Spleen (tissue), 11 donors: Measurements from ENCODE around the gene LCLAT1. TPM values are rescaled to one million over a fixed set of nuclear protein-coding genes. Genes with fewer than 3 reads are reported as not detected.

Source experiments
- DNase-seq: peaks from one replicate; pipeline ENCODE4 v3.0.0-alpha.2; 2020
- H3K27ac ChIP-seq, 8 donors: fragments of 200-600 bp; sonication (generic) in 7 of 8; 1 replicate in 4 of 8; 2 replicates in 4 of 8; pipeline versions ENCODE4 v1.5.0 to v1.8.0; 2016 to 2021; ENCODE audit warnings: inconsistent platforms in 4 of 8, mild to moderate bottlenecking in 4 of 8, moderate library complexity in 1 of 8
- H3K27me3 ChIP-seq, 7 donors: fragments of 200-600 bp; sonication (generic) in 6 of 7; replicated peaks in 1 of 7; 1 replicate in 4 of 7; 2 replicates in 3 of 7; pipeline versions ENCODE4 v1.5.0 to v1.8.0; 2016 to 2021; ENCODE audit warnings: inconsistent platforms in 3 of 7, mild to moderate bottlenecking in 1 of 7
- H3K36me3 ChIP-seq, 6 donors: fragments of 200-600 bp; sonication (generic) in 5 of 6; 1 replicate in 4 of 6; 2 replicates in 2 of 6; pipeline versions ENCODE4 v1.5.0 to v1.8.0; 2016 to 2021; ENCODE audit warnings: inconsistent platforms in 2 of 6
- H3K4me1 ChIP-seq, 6 donors: fragments of 200-600 bp; sonication (generic) in 5 of 6; 1 replicate in 3 of 6; 2 replicates in 3 of 6; pipeline versions ENCODE4 v1.5.0 to v1.8.0; 2016 to 2021; ENCODE audit warnings: inconsistent platforms in 3 of 6
- H3K4me3 ChIP-seq, 8 donors: fragments of 200-600 bp; sonication (generic) in 7 of 8; 1 replicate in 4 of 8; 2 replicates in 4 of 8; pipeline versions ENCODE4 v1.5.0 to v1.8.0; 2016 to 2021; ENCODE audit warnings: inconsistent platforms in 4 of 8, mild to moderate bottlenecking in 4 of 8, moderate library complexity in 2 of 8
- H3K9me3 ChIP-seq, 8 donors: fragments of 200-600 bp; sonication (generic) in 7 of 8; 1 replicate in 4 of 8; 2 replicates in 4 of 8; pipeline versions ENCODE4 v1.5.0 to v1.8.0; 2016 to 2021; ENCODE audit warnings: inconsistent platforms in 4 of 8
- CTCF ChIP-seq, 11 experiments: fragments of 200-600 bp in 7 of 11; fragments of 450-650 bp in 4 of 11; sonication (generic) in 4 of 11; IDR thresholded peaks in 8 of 11; conservative IDR thresholded peaks in 3 of 11; 1 replicate in 7 of 11; 2 replicates in 4 of 11; pipeline versions ENCODE4 v1.4.0 to v1.8.0; 2016 to 2021; ENCODE audit warnings: antibody characterized with exemption in 11 of 11, inconsistent platforms in 4 of 11, mild to moderate bottlenecking in 1 of 11
- POLR2A ChIP-seq, 3 donors: fragments of 450-650 bp; IDR thresholded peaks; one replicate each; pipeline ENCODE4 v1.5.1; 2017; ENCODE audit warnings: antibody characterized with exemption in 3 of 3, mild to moderate bottlenecking in 1 of 3
- POLR2AphosphoS5 ChIP-seq, 3 donors: sonication (generic); formaldehyde crosslinking; IDR thresholded peaks; one replicate each; pipeline ENCODE4 v1.5.1; 2017; ENCODE audit warnings: antibody characterized with exemption in 3 of 3
- WGBS, 5 donors: extraction: QIAGEN DNeasy Blood & Tissue Kit in 3 of 5; methylation state at CpG; one replicate each; pipeline versions ENCODE4 v1.1.5 to v1.1.7; 2013 to 2018; 5-methylcytosine and 5-hydroxymethylcytosine counted together
- intact Hi-C: fragments of 100-400 bp; cut with DNase I; formaldehyde crosslinking; loops from one replicate; pipeline ENCODE4 v1.15.0; 2023; ENCODE audit warnings: low total_unique reads
- polyA plus RNA-seq, 3 donors: library from polyadenylated mRNA; stranded (reverse); fragments of 200-250 nt; gene quantifications; one replicate each; pipeline ENCODE4 v1.2.1, GENCODE V29; 2013
- total RNA-seq, 7 donors: library from RNA; depleted of rRNA in 3 of 7; stranded (reverse); fragments of >200 nt in 3 of 7; fragmentation: NEBNext Ultra II Directional in 4 of 7; extraction: Animal tissue kit (Norgen Biotek cat#: 25700) in 4 of 7; gene quantifications; one replicate each; pipeline versions ENCODE4 v1.1.0 to v1.2.1, GENCODE V29; 2016 to 2021
- donor health status: healthy with polysubstance abuse.
- donor health status: DM: no; HTN: no; CAD: no; lungs with moderate emphysema.
- donor health status: DM: no; HTN: no; CAD: no.
- donor health status: Bipolar disorder and iron deficiency.
- donor health status: healthy.
- donor health status: DM: no; HTN: no; CAD: no.
- donor health status: DM: yes; HTN: yes; CAD: no.

LCLAT1 gene
- total and polyA plus RNA-seq, 10 donors = 1.9 to 23.3 (median 13.8) TPM

- H3K36me3 ChIP-seq = no peaks in the 10 kb centered on the region
- TF ChIP-seq POLR2A (IDR thresholded peaks at IDR 0.05) (no peak), CTCF (IDR thresholded peaks at IDR 0.05 in 8 of 11, conservative IDR thresholded peaks at IDR 0.05 in 3 of 11) (no peak), POLR2AphosphoS5 (IDR thresholded peaks at IDR 0.05) (no peak)
- intact Hi-C loops = no loop called here
- H3K27me3 ChIP-seq = no peaks in the 10 kb centered on the region
- no peak overlapping the region for H3K27ac ChIP-seq
- peaks cover 0 to 18% (median 4%) of the 10 kb centered on the region in 6 donors for H3K4me1 ChIP-seq
- H3K9me3 ChIP-seq = no peaks in the 10 kb centered on the region
- 89 to 97% (median 93%) methylated on average over 1 of the region's 1 CpG for WGBS, 5 donors
- no peak overlapping the region for H3K4me3 ChIP-seq
- DNase-seq = no peak
Measured at GRCh38 chr2:30615926-30616325, 168.9 kb downstream of the LCLAT1 start.

GRCh38 chr2:30620102-30620501 is 173.1 kb downstream of the LCLAT1 start:
- H3K4me1 ChIP-seq = peaks cover 0 to 4% (median 0%) of the 10 kb centered on the region in 6 donors
- intact Hi-C loops = no loop called here
- TF ChIP-seq CTCF (IDR thresholded peaks at IDR 0.05 in 8 of 11, conservative IDR thresholded peaks at IDR 0.05 in 3 of 11) = no peak
- TF ChIP-seq POLR2AphosphoS5 (IDR thresholded peaks at IDR 0.05) = no peak
- TF ChIP-seq POLR2A (IDR thresholded peaks at IDR 0.05) = no peak
- no peaks in the 10 kb centered on the region for H3K9me3 ChIP-seq
- WGBS, 5 donors = 70 to 96% (median 89%) methylated on average over 1 of the region's 1 CpG
- no peak for DNase-seq
- H3K4me3 ChIP-seq = no peak overlapping the region
- peaks cover 0 to 17% (median 0%) of the 10 kb centered on the region in 6 donors for H3K36me3 ChIP-seq
- H3K27ac ChIP-seq = no peak overlapping the region
- no peaks in the 10 kb centered on the region for H3K27me3 ChIP-seq

- Histone ChIP-seq H3K27me3 (no peaks in the 10 kb centered on the region), H3K9me3 (no peaks in the 10 kb centered on the region), H3K36me3 (peaks cover 0 to 17% (median 0%) of the 10 kb centered on the region in 6 donors), H3K4me3 (no peak overlapping the region), H3K27ac (no peak overlapping the region), H3K4me1 (peaks cover 0 to 15% (median 0%) of the 10 kb centered on the region in 6 donors)
- TF ChIP-seq POLR2AphosphoS5 (IDR thresholded peaks at IDR 0.05) (no peak), POLR2A (IDR thresholded peaks at IDR 0.05) (no peak), CTCF (IDR thresholded peaks at IDR 0.05 in 8 of 11, conservative IDR thresholded peaks at IDR 0.05 in 3 of 11) (no peak)
- intact Hi-C loops = no loop called here
- 95 to 100% (median 96%) methylated on average over 5 of the region's 5 CpGs for WGBS, 5 donors
- DNase-seq = no peak
Measured at GRCh38 chr2:30621836-30622235, 174.8 kb downstream of the LCLAT1 start.

- Histone ChIP-seq H3K4me3 (no peak overlapping the region), H3K9me3 (no peaks in the 10 kb centered on the region), H3K27me3 (no peaks in the 10 kb centered on the region), H3K4me1 (peaks cover 0 to 15% (median 0%) of the 10 kb centered on the region in 6 donors), H3K36me3 (peaks cover 0 to 17% (median 0%) of the 10 kb centered on the region in 6 donors), H3K27ac (no peak overlapping the region)
- no peak for DNase-seq
- WGBS, 5 donors = 77 to 95% (median 80%) methylated on average over 4 of the region's 4 CpGs
- TF ChIP-seq POLR2A (IDR thresholded peaks at IDR 0.05) = no peak
- TF ChIP-seq CTCF (IDR thresholded peaks at IDR 0.05 in 8 of 11, conservative IDR thresholded peaks at IDR 0.05 in 3 of 11) = no peak
- no peak for TF ChIP-seq POLR2AphosphoS5 (IDR thresholded peaks at IDR 0.05)
- intact Hi-C loops = no loop called here
Measured at GRCh38 chr2:30622452-30622851, 175.4 kb downstream of the LCLAT1 start.
